Right atrium auricular region (tissue), 2 donors: ENCODE results near the gene MORN1. TPM values are rescaled to one million over a fixed set of nuclear protein-coding genes. Genes with fewer than 3 reads are reported as not detected.

Experiments
- DNase-seq: peaks from one replicate; pipeline ENCODE4 v3.0.0-alpha.2; 2019; ENCODE audit warnings: low spot score
- H3K27ac ChIP-seq, 2 donors: fragments of 200-600 bp; sonication (generic); 1 replicate in 1 of 2; 2 replicates in 1 of 2; pipeline ENCODE4 v1.5.1; 2016 to 2019
- H3K27me3 ChIP-seq, 2 donors: fragments of 200-600 bp; sonication (generic); one replicate each; pipeline versions ENCODE4 v1.5.1 to v1.6.0; 2017 to 2019
- H3K36me3 ChIP-seq: fragments of 200-600 bp; sonication (generic); one replicate; pipeline ENCODE4 v1.5.1; 2016
- H3K4me1 ChIP-seq, 2 donors: fragments of 200-600 bp; sonication (generic); one replicate each; pipeline versions ENCODE4 v1.5.1 to v1.6.0; 2017 to 2019
- H3K4me3 ChIP-seq, 2 donors: fragments of 200-600 bp; sonication (generic); 1 replicate in 1 of 2; 2 replicates in 1 of 2; pipeline ENCODE4 v1.5.1; 2017 to 2019; ENCODE audit warnings: mild to moderate bottlenecking in 1 of 2, moderate library complexity in 1 of 2
- H3K9me3 ChIP-seq, 2 donors: fragments of 200-600 bp; sonication (generic); one replicate each; pipeline ENCODE4 v1.5.1; 2019
- total RNA-seq, 2 donors: library from RNA; depleted of rRNA; stranded (reverse); fragments of >200 nt; gene quantifications; one replicate each; pipeline ENCODE4 v1.1.0, GENCODE V29; 2016
- TF ChIP-seq, protein P1 (sequence below), 2 donors: fragments of 200-600 bp; sonication (generic); IDR thresholded peaks; one replicate each; pipeline ENCODE4 v1.5.1; 2019; ENCODE audit warnings: antibody characterized with exemption in 2 of 2

The MORN1 gene
- total RNA-seq, 2 donors from 2014 or later, result 2.2 to 3.8 TPM

DNA sequence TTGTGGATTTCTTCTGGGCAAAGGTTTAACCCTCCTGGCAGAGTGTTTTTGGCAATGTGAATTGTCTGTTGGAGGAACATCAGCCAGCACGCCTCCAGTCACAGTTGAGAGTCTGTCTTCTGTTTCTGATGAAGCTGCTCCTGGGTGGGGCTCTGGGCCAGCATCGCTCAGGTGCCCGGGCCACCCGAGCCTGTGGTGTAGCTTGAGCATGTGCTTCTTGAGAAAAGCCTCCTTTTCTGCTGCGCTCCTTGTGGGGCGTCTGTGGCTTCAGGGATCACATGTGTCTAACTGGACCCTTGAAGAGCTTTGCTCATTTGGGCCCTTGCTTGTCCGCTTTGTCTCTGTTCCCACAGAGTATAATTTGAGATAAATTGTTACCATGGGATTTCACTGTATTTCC lies 7.5 kb upstream of the MORN1 start:
- TF ChIP-seq, protein P1, sequence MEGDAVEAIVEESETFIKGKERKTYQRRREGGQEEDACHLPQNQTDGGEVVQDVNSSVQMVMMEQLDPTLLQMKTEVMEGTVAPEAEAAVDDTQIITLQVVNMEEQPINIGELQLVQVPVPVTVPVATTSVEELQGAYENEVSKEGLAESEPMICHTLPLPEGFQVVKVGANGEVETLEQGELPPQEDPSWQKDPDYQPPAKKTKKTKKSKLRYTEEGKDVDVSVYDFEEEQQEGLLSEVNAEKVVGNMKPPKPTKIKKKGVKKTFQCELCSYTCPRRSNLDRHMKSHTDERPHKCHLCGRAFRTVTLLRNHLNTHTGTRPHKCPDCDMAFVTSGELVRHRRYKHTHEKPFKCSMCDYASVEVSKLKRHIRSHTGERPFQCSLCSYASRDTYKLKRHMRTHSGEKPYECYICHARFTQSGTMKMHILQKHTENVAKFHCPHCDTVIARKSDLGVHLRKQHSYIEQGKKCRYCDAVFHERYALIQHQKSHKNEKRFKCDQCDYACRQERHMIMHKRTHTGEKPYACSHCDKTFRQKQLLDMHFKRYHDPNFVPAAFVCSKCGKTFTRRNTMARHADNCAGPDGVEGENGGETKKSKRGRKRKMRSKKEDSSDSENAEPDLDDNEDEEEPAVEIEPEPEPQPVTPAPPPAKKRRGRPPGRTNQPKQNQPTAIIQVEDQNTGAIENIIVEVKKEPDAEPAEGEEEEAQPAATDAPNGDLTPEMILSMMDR (IDR thresholded peaks at IDR 0.05), result no peak
- Histone ChIP-seq H3K9me3 (no peaks in the 10 kb centered on the region), H3K27me3 (no peaks in the 10 kb centered on the region), H3K36me3 (peaks cover 79% of the 10 kb centered on the region), H3K4me1 (peaks cover 0 to 11% of the 10 kb centered on the region in 2 donors), H3K27ac (no peak overlapping the region), H3K4me3 (no peak overlapping the region)
- DNase-seq, result no peak

GRCh38 chr1:2397007-2397679 lies 5.8 kb upstream of the MORN1 start:
- H3K4me1 ChIP-seq, result peaks cover 0 to 28% of the 10 kb centered on the region in 2 donors
- H3K27me3 ChIP-seq, result no peaks in the 10 kb centered on the region
- H3K4me3 ChIP-seq, result no peak overlapping the region
- TF ChIP-seq, protein P1 (IDR thresholded peaks at IDR 0.05), result no peak
- no peak for DNase-seq
- peaks cover 62% of the 10 kb centered on the region for H3K36me3 ChIP-seq
- no peak overlapping the region for H3K27ac ChIP-seq
- no peaks in the 10 kb centered on the region for H3K9me3 ChIP-seq

DNA sequence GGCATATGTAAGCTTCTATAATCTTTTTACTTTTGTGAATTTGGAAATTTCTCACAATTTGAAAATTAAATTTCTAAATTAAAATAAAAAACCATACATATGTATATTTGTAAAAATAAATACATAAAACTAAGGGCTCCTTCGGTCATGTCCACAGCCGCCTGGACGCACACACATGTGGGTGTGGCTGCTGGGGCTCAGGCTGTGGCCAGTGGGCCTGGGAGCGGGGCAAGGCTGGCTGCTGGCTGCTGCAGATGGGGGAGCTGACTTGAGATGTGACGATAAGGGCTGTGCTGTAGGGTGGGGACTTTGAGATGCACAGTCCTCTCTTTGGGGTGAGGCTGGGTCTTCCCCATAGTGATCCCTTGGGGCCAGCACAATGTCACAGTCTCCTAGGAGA lies 5.1 kb upstream of the MORN1 start:
- H3K4me1 ChIP-seq, result peaks cover 0 to 29% of the 10 kb centered on the region in 2 donors
- no peak overlapping the region for H3K27ac ChIP-seq
- H3K4me3 ChIP-seq, result no peak overlapping the region
- H3K27me3 ChIP-seq, result no peaks in the 10 kb centered on the region
- no peaks in the 10 kb centered on the region for H3K9me3 ChIP-seq
- TF ChIP-seq, protein P1 (IDR thresholded peaks at IDR 0.05), result no peak
- DNase-seq, result no peak
- H3K36me3 ChIP-seq, result peaks cover 56% of the 10 kb centered on the region

GRCh38 chr1:2396059-2396458 lies 4.7 kb upstream of the MORN1 start:
- TF ChIP-seq, protein P1 (IDR thresholded peaks at IDR 0.05), result no peak
- H3K36me3 ChIP-seq, result peaks cover 54% of the 10 kb centered on the region
- no peaks in the 10 kb centered on the region for H3K9me3 ChIP-seq
- peaks cover 0 to 31% of the 10 kb centered on the region in 2 donors for H3K4me1 ChIP-seq
- no peaks in the 10 kb centered on the region for H3K27me3 ChIP-seq
- no peak overlapping the region for H3K4me3 ChIP-seq
- no peak for DNase-seq
- no peak overlapping the region for H3K27ac ChIP-seq

DNA sequence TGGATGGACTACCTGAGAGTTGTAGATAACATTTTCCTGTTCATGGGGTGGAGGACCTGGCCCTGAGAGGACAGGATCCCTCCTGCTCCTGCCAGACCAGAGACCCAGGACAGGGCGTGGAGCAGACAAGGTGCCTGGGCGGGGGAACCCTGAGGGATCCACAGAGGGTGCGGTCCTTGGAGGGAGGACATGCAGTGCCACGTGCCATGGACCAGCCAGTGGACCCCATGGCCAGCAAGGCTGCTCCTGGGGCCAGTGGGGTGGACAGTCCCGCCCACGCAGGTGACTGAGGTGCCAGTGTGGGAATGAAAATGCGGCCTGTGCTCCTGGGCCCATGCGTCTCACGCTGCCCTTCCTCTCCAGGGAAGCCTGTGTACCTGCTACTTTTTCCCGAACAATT lies 3.9 kb upstream of the MORN1 start:
- no peak for DNase-seq
- peaks cover 0 to 39% of the 10 kb centered on the region in 2 donors for H3K4me1 ChIP-seq
- H3K9me3 ChIP-seq, result no peaks in the 10 kb centered on the region
- H3K27me3 ChIP-seq, result no peaks in the 10 kb centered on the region
- H3K4me3 ChIP-seq, result no peak overlapping the region
- H3K27ac ChIP-seq, result no peak overlapping the region
- peaks cover 46% of the 10 kb centered on the region for H3K36me3 ChIP-seq
- TF ChIP-seq, protein P1 (IDR thresholded peaks at IDR 0.05), result no peak

- no peak for DNase-seq
- TF ChIP-seq, protein P1 (IDR thresholded peaks at IDR 0.05), result no peak
- Histone ChIP-seq H3K27me3 (no peaks in the 10 kb centered on the region), H3K4me3 (no peak overlapping the region), H3K36me3 (peaks cover 41% of the 10 kb centered on the region), H3K27ac (no peak overlapping the region), H3K9me3 (no peaks in the 10 kb centered on the region), H3K4me1 (peaks cover 0 to 39% of the 10 kb centered on the region in 2 donors)
Measured at GRCh38 chr1:2394761-2395160, 3.4 kb upstream of the MORN1 start.
